SK-N-SH (cell line): Measurements from ENCODE around the gene NUMB. TPM values are rescaled to one million over a fixed set of nuclear protein-coding genes. Genes with fewer than 3 reads are reported as not detected.

Source experiments
- CTCF ChIA-PET: fragments of 300-600, 350-600 bp; formaldehyde crosslinking; extraction: SDS; loops from one replicate; lab custom pipeline; 2021; lab: Yijun Ruan, JAX
- POLR2A ChIA-PET: fragments of 350-600 bp; sonication (Branson Sonifier 250); formaldehyde crosslinking; extraction: SDS; loops from one replicate; lab custom pipeline; 2020; ENCODE audit warnings: antibody characterized with exemption, inconsistent platforms; lab: Yijun Ruan, JAX
- DNase-seq: peaks from one replicate; pipeline ENCODE4 v3.0.0; 2012
- H2AFZ ChIP-seq: fragments of 200-600 bp; sonication (generic); 2 replicates; pipeline ENCODE4 v1.8.1; 2016; ENCODE audit warnings: antibody characterized with exemption, mild to moderate bottlenecking, low read depth
- H3F3A ChIP-seq: fragments of 200-600 bp; sonication (generic); replicated peaks from 2 replicates; pipeline ENCODE3; 2016; ENCODE audit warnings: antibody characterized with exemption, mild to moderate bottlenecking; ENCODE audit not compliant: insufficient read depth
- H3K27ac ChIP-seq, 2 experiments: fragments of 200-500 bp in 1 of 2; fragments of 200-600 bp in 1 of 2; sonication (Bioruptor generic) in 1 of 2; sonication (generic), shearing (Covaris generic) in 1 of 2; 2 replicates each; pipeline versions ENCODE4 v1.5.1 to v1.6.1; 2014 to 2016; ENCODE audit warnings: low read depth in 2 of 2, inconsistent platforms in 1 of 2, low read length in 1 of 2, mild to moderate bottlenecking in 1 of 2, mixed read lengths in 1 of 2
- H3K27me3 ChIP-seq: fragments of 200-600 bp; sonication (generic), shearing (Covaris generic); 2 replicates; pipeline ENCODE4 v1.6.1; 2016; ENCODE audit warnings: mixed run types; ENCODE audit not compliant: insufficient read depth
- H3K36me3 ChIP-seq, 2 experiments: fragments of 200-500 bp in 1 of 2; fragments of 200-600 bp in 1 of 2; sonication (Bioruptor generic) in 1 of 2; sonication (generic) in 1 of 2; replicated peaks in 1 of 2; 2 replicates each; pipeline versions ENCODE3 to v1.5.1; 2014 to 2016; ENCODE audit warnings: low read length in 1 of 2, mild to moderate bottlenecking in 1 of 2; ENCODE audit not compliant: insufficient read depth in 2 of 2, control insufficient read depth in 1 of 2
- H3K4me1 ChIP-seq, 2 experiments: fragments of 200-500 bp in 1 of 2; fragments of 200-600 bp in 1 of 2; sonication (Bioruptor generic) in 1 of 2; sonication (generic), shearing (Covaris generic) in 1 of 2; 2 replicates each; pipeline versions ENCODE4 v1.5.1 to v1.6.1; 2014 to 2016; ENCODE audit warnings: low read depth in 1 of 2, low read length in 1 of 2, mixed run types in 1 of 2; ENCODE audit not compliant: insufficient read depth in 2 of 2, control insufficient read depth in 1 of 2
- H3K4me2 ChIP-seq: fragments of 200-600 bp; sonication (generic), shearing (Covaris generic); 2 replicates; pipeline ENCODE4 v1.6.1; 2017; ENCODE audit warnings: mixed run types
- H3K4me3 ChIP-seq, 2 experiments: fragments of 200-500 bp in 1 of 2; fragments of 200-600 bp in 1 of 2; sonication (Bioruptor generic) in 1 of 2; sonication (generic), shearing (Covaris generic) in 1 of 2; 2 replicates each; pipeline versions ENCODE4 v1.5.1 to v1.8.1; 2014 to 2016; ENCODE audit warnings: low read depth in 2 of 2, inconsistent platforms in 1 of 2, low read length in 1 of 2, mild to moderate bottlenecking in 1 of 2, mixed read lengths in 1 of 2, moderate library complexity in 1 of 2
- H3K79me2 ChIP-seq: fragments of 200-600 bp; sonication (generic); 2 replicates; pipeline ENCODE4 v1.8.1; 2017; ENCODE audit warnings: mild to moderate bottlenecking; ENCODE audit not compliant: insufficient read depth
- H3K9ac ChIP-seq: fragments of 200-600 bp; sonication (generic); 2 replicates; pipeline ENCODE4 v1.6.1; 2017; ENCODE audit warnings: mixed run types
- H3K9me2 ChIP-seq: fragments of 200-600 bp; sonication (generic); 2 replicates; pipeline ENCODE4 v1.6.1; 2017; ENCODE audit warnings: mixed run types
- H3K9me3 ChIP-seq: fragments of 200-600 bp; sonication (generic); 2 replicates; pipeline ENCODE4 v1.6.1; 2017; ENCODE audit warnings: mixed run types, mild to moderate bottlenecking, moderate library complexity
- H4K20me1 ChIP-seq: fragments of 200-600 bp; sonication (generic); 2 replicates; pipeline ENCODE4 v1.6.1; 2017; ENCODE audit warnings: mild to moderate bottlenecking, mixed run types; ENCODE audit not compliant: insufficient read depth
- CHD2 ChIP-seq: fragments of 150-350 bp; IDR thresholded peaks from 2 replicates; pipeline ENCODE4 v1.6.1; 2018; ENCODE audit warnings: low read length; ENCODE audit not compliant: partially characterized antibody
- CTCF ChIP-seq: fragments of 200-600 bp; sonication (generic); IDR thresholded peaks from 2 replicates; pipeline ENCODE4 v1.6.1; 2017; ENCODE audit warnings: antibody characterized with exemption, mild to moderate bottlenecking, moderate library complexity
- EP300 ChIP-seq, 2 experiments: IDR thresholded peaks; 2 replicates each; pipeline versions ENCODE4 v1.4.0 to v1.6.1; 2012; ENCODE audit warnings: borderline replicate concordance in 1 of 2, low read depth in 1 of 2, low read length in 1 of 2
- GABPA ChIP-seq: IDR thresholded peaks from 2 replicates; pipeline ENCODE4 v1.4.0; 2012; ENCODE audit warnings: low read depth, mild to moderate bottlenecking
- JUND ChIP-seq: IDR thresholded peaks from 2 replicates; pipeline ENCODE4 v1.4.0; 2012
- MAX ChIP-seq: IDR thresholded peaks from 2 replicates; pipeline ENCODE4 v1.4.0; 2012; ENCODE audit warnings: low read depth
- MEF2A ChIP-seq: IDR thresholded peaks from 2 replicates; pipeline ENCODE4 v1.4.0; 2012; ENCODE audit warnings: low read depth, borderline replicate concordance
- MXI1 ChIP-seq: IDR thresholded peaks from 2 replicates; pipeline ENCODE4 v1.6.1; 2012; ENCODE audit warnings: mild to moderate bottlenecking, low read depth, low read length, improper control_type of control experiment
- NRF1 ChIP-seq: IDR thresholded peaks from 2 replicates; pipeline ENCODE4 v1.6.1; 2012; ENCODE audit warnings: low read depth, mild to moderate bottlenecking, low read length
- POLR2AphosphoS5 ChIP-seq: IDR thresholded peaks from 2 replicates; pipeline ENCODE4 v1.6.1; 2012; ENCODE audit warnings: low read depth, low read length
- RAD21 ChIP-seq: IDR thresholded peaks from 2 replicates; pipeline ENCODE4 v1.6.1; 2012; ENCODE audit warnings: mild to moderate bottlenecking, low read length
- RCOR1 ChIP-seq: fragments of 150-350 bp; IDR thresholded peaks from 2 replicates; pipeline ENCODE4 v1.6.1; 2017; ENCODE audit warnings: antibody characterized with exemption, low read length
- RXRA ChIP-seq: IDR thresholded peaks from 2 replicates; pipeline ENCODE4 v1.4.0; 2012; ENCODE audit warnings: low read depth, mild to moderate bottlenecking, borderline replicate concordance
- SIN3A ChIP-seq: IDR thresholded peaks from 2 replicates; pipeline ENCODE4 v1.6.1; 2012; ENCODE audit warnings: low read depth, mild to moderate bottlenecking, low read length, moderate library complexity, borderline replicate concordance
- TAF1 ChIP-seq: IDR thresholded peaks from 2 replicates; pipeline ENCODE4 v1.6.1; 2012; ENCODE audit warnings: low read depth, mild to moderate bottlenecking, low read length, moderate library complexity, borderline replicate concordance
- TEAD4 ChIP-seq: IDR thresholded peaks from 2 replicates; pipeline ENCODE4 v1.4.0; 2012; ENCODE audit warnings: mild to moderate bottlenecking, borderline replicate concordance; ENCODE audit not compliant: insufficient read depth
- USF2 ChIP-seq: fragments of 150-350 bp; IDR thresholded peaks from 2 replicates; pipeline ENCODE4 v1.6.1; 2017; ENCODE audit warnings: antibody characterized with exemption, low read length, low read depth, borderline replicate concordance
- WGBS: methylation state at CpG from one replicate; pipeline ENCODE4 v1.1.6; 2017; ENCODE audit warnings: low lambda C conversion rate; 5-methylcytosine and 5-hydroxymethylcytosine counted together
- polyA plus RNA-seq, 3 experiments: library from polyadenylated mRNA; depleted of rRNA; stranded (reverse); fragments of >200 nt; gene quantifications; 2 replicates each; pipeline ENCODE4 v1.2.3, GENCODE V29; 2012
- TF ChIP-seq, protein P1 (sequence below): IDR thresholded peaks from 2 replicates; pipeline ENCODE4; 2012
- TF ChIP-seq, protein P2 (sequence below): IDR thresholded peaks from 2 replicates; pipeline ENCODE4 v1.6.1; 2012; ENCODE audit warnings: mild to moderate bottlenecking, low read depth, low read length, moderate library complexity

The NUMB gene
- polyA plus RNA-seq, 1 of the 3 experiments (the other 2 are of a cell fraction), result 58.4 TPM

- H3K4me1 ChIP-seq, result peaks cover 4 to 12% of the 10 kb centered on the region in 2 experiments; a peak in 2 of 4 replicates
- ChIA-PET POLR2A (no interaction called here), CTCF (interaction anchor here (0.7 kb wide), 1 partner anchor 70 kb away, joined by 3 read pairs; no protein-coding TSS in a partner anchor)
- H3K79me2 ChIP-seq, result no peaks in the 10 kb centered on the region
- WGBS, result 71% methylated on average over 7 of the region's 8 CpGs
- H3K4me2 ChIP-seq, result no peak overlapping the region
- no peak overlapping the region for H3K27ac ChIP-seq
- H2AFZ ChIP-seq, result no peak overlapping the region
- DNase-seq, result no peak
- peaks cover 37% of the 10 kb centered on the region for H3K27me3 ChIP-seq
- TF ChIP-seq RXRA (no peak), NRF1 (no peak), SIN3A (no peak), RAD21 (no peak), GABPA (no peak), CHD2 (no peak), EP300 (IDR thresholded peaks at IDR 0.05; ENCODE audit: borderline replicate concordance in 1 of 2, low read depth in 1 of 2, low read length in 1 of 2) (no peak), USF2 (no peak), TAF1 (no peak), CTCF (no peak), MXI1 (no peak), MAX (no peak), TEAD4 (no peak), RCOR1 (no peak), MEF2A (no peak), POLR2AphosphoS5 (no peak), JUND (no peak)
- TF ChIP-seq, protein P1, sequence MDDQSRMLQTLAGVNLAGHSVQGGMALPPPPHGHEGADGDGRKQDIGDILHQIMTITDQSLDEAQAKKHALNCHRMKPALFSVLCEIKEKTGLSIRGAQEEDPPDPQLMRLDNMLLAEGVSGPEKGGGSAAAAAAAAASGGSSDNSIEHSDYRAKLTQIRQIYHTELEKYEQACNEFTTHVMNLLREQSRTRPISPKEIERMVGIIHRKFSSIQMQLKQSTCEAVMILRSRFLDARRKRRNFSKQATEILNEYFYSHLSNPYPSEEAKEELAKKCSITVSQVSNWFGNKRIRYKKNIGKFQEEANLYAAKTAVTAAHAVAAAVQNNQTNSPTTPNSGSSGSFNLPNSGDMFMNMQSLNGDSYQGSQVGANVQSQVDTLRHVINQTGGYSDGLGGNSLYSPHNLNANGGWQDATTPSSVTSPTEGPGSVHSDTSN, result no peak
- TF ChIP-seq, protein P2, sequence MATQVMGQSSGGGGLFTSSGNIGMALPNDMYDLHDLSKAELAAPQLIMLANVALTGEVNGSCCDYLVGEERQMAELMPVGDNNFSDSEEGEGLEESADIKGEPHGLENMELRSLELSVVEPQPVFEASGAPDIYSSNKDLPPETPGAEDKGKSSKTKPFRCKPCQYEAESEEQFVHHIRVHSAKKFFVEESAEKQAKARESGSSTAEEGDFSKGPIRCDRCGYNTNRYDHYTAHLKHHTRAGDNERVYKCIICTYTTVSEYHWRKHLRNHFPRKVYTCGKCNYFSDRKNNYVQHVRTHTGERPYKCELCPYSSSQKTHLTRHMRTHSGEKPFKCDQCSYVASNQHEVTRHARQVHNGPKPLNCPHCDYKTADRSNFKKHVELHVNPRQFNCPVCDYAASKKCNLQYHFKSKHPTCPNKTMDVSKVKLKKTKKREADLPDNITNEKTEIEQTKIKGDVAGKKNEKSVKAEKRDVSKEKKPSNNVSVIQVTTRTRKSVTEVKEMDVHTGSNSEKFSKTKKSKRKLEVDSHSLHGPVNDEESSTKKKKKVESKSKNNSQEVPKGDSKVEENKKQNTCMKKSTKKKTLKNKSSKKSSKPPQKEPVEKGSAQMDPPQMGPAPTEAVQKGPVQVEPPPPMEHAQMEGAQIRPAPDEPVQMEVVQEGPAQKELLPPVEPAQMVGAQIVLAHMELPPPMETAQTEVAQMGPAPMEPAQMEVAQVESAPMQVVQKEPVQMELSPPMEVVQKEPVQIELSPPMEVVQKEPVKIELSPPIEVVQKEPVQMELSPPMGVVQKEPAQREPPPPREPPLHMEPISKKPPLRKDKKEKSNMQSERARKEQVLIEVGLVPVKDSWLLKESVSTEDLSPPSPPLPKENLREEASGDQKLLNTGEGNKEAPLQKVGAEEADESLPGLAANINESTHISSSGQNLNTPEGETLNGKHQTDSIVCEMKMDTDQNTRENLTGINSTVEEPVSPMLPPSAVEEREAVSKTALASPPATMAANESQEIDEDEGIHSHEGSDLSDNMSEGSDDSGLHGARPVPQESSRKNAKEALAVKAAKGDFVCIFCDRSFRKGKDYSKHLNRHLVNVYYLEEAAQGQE, result no peak
- H3K4me3 ChIP-seq, result no peak overlapping the region
- 0 out of 2 replicates have a peak, but pooled peaks cover 3% of the 10 kb centered on the region for H4K20me1 ChIP-seq
- no peaks in the 10 kb centered on the region for H3K9me2 ChIP-seq
- no peaks in the 10 kb centered on the region for H3K9me3 ChIP-seq
- no peak overlapping the region for H3K9ac ChIP-seq
- no peaks in the 10 kb centered on the region for H3K36me3 ChIP-seq
- peaks cover 3% of the 10 kb centered on the region for H3F3A ChIP-seq
These were observed 225.4 kb downstream of the NUMB start for GRCh38 chr14:73232984-73233383.
